Right cardiac atrium (tissue), 5 donors: Measurements from ENCODE around the gene CNNM1. TPM values are rescaled to one million over a fixed set of nuclear protein-coding genes. Genes with fewer than 3 reads are reported as not detected.

Experiments used
- ATAC-seq, 2 donors: fragments of 200-7000 bp; cut with Tn5 transposase; one replicate each; pipeline versions ENCODE4 v1.8.0 to v1.9.1; 2020; ENCODE audit warnings: moderate library complexity in 2 of 2, mild to moderate bottlenecking in 1 of 2
- DNase-seq, 3 donors: peaks; one replicate each; pipeline ENCODE4 v3.0.0-alpha.2; 2020
- H3K27ac ChIP-seq: one replicate; pipeline ENCODE4 v1.5.1; 2013; ENCODE audit warnings: mild to moderate bottlenecking, low read length, control low read depth, moderate library complexity
- H3K27me3 ChIP-seq: one replicate; pipeline ENCODE4 v1.6.1; 2013; ENCODE audit not compliant: control insufficient read depth, insufficient read depth
- H3K4me1 ChIP-seq: one replicate; pipeline ENCODE4 v1.6.1; 2013; ENCODE audit warnings: low read length; ENCODE audit not compliant: control insufficient read depth, insufficient read depth
- H3K4me3 ChIP-seq: one replicate; pipeline ENCODE4 v1.5.1; 2013; ENCODE audit warnings: low read length, control low read depth
- H3K9me3 ChIP-seq: one replicate; pipeline ENCODE4 v1.6.1; 2013; ENCODE audit warnings: low read length; ENCODE audit not compliant: control insufficient read depth
- WGBS: extraction: QIAGEN DNeasy Blood & Tissue Kit; methylation state at CpG from one replicate; pipeline ENCODE4 v1.1.7; 2013; 5-methylcytosine and 5-hydroxymethylcytosine counted together
- intact Hi-C, 4 donors: fragments of 100-400 bp; cut with DNase I; formaldehyde crosslinking; loops; one replicate each; pipeline versions ENCODE4 v1.11.0 to v1.14.0; 2022 to 2023
- polyA plus RNA-seq: library from polyadenylated mRNA; stranded (reverse); fragments of 200-250 nt; gene quantifications from one replicate; pipeline ENCODE4 v1.2.3, GENCODE V29; 2013
- total RNA-seq, 4 donors: library from RNA; stranded (reverse); fragmentation: NEBNext Ultra II Directional; extraction: Animal tissue kit (Norgen Biotek cat#: 25700); gene quantifications; one replicate each; pipeline ENCODE4 v1.2.1, GENCODE V29; 2021
- donor health status: healthy with polysubstance abuse.
- donor health status: DM: no; HTN: yes; CAD: no.
- donor health status: DM: no; HTN: no; CAD: no.
- donor health status: DM: no; HTN: yes; CAD: no; lungs with severe emphysema.
- donor health status: DM: yes; HTN: yes; CAD: no.

The CNNM1 gene
- total and polyA plus RNA-seq, 5 donors, result 0.03 to 0.29 (median 0.20) TPM

DNA sequence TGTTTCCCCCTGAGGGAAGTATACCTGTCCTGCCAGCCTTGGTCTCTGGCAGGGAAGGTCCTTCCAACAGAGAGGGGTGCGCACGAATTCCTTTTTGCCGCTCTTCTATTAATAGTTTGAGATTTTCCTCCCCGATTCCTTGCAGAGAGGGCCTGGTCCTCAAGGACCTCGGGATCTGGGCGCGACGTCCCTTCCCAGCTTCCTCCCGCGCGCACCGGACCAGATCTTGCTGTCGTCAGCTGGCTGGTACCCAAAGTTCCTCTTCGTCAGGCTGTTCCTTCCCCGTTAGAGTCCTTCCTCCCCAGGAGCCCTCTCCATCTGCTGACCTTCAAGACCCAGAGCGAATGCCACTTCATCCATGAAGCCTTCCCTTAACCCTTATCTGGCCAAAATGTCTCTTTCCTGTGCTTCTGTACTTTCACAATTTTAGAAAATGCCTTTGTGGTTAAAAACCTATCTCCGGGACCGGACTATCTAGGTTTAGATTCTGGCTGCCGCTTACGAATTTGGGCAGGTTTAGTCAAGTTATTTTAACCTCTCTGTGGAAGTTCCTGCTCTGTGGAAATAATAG, 102.1 kb downstream of the CNNM1 start:
- Histone ChIP-seq H3K9me3 (no peaks in the 10 kb centered on the region), H3K27me3 (no peaks in the 10 kb centered on the region), H3K4me3 (peak overlapping the region; percentile 64), H3K27ac (peak overlapping the region; percentile 97), H3K4me1 (no peaks in the 10 kb centered on the region)
- WGBS, result 1% methylated on average over 20 of the region's 20 CpGs
- peak; percentile 69 to 78 for ATAC-seq
- DNase-seq, result peak; percentile 82 to 89 (median 89)
- intact Hi-C loops, result loop anchor here in 1 of 4 donors (5.0 kb wide), 1 partner anchor 186 kb away; no protein-coding TSS in a partner anchor

DNA sequence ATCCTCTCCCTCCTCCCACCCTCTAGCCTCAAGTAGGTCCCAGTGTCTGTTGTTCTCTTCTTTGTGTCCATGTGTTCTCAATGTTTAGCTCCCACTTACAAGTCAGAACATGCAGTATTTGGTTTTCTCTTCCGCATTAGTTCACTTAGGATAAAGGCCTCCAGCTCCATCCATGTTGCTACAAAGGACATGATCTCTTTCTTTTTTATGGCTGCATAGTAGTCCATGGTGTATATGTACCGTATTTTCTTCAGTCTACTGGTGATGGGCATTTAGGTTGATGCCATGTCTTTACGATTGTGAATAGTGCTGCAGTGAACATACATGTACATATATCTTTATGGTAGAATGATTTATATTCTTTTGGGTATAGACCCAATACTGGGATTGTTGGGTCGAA, 102.9 kb downstream of the CNNM1 start:
- 97% methylated on average over 4 of the region's 4 CpGs for WGBS
- peak overlapping the region; percentile 64 for H3K4me3 ChIP-seq
- no peaks in the 10 kb centered on the region for H3K9me3 ChIP-seq
- DNase-seq, result no peak
- intact Hi-C loops, result loop anchor here in 1 of 4 donors (5.0 kb wide), 1 partner anchor 185 kb away; no protein-coding TSS in a partner anchor
- H3K27me3 ChIP-seq, result no peaks in the 10 kb centered on the region
- peak overlapping the region; percentile 66 for H3K27ac ChIP-seq
- no peak for ATAC-seq
- H3K4me1 ChIP-seq, result no peaks in the 10 kb centered on the region

DNA sequence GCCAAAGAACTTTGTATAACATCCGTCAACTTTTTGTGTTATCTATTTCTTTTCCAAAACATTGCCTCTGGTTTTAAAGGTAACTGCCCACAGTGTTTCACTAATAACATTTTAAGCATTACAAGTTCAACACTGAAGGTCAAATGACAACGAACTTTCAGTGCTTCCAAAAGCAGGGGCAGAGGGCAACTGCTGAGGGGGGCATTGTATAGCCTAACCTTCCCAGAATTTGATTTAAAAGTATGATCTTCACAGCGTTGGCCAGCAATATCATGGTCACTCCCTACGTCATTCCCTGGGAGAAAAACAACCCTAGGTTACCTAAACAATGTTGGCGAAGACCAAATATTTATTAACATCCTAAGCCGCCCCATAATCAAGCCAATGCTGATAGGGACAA, 103.7 kb downstream of the CNNM1 start:
- ATAC-seq, result no peak
- H3K27ac ChIP-seq, result peak overlapping the region; percentile 47
- no peaks in the 10 kb centered on the region for H3K9me3 ChIP-seq
- no peak for DNase-seq
- no peak overlapping the region for H3K4me3 ChIP-seq
- intact Hi-C loops, result loop anchor here in 1 of 4 donors (5.0 kb wide), 1 partner anchor 184 kb away; no protein-coding TSS in a partner anchor
- WGBS, result 77% methylated on average over 6 of the region's 6 CpGs
- H3K4me1 ChIP-seq, result no peaks in the 10 kb centered on the region
- H3K27me3 ChIP-seq, result no peaks in the 10 kb centered on the region

DNA sequence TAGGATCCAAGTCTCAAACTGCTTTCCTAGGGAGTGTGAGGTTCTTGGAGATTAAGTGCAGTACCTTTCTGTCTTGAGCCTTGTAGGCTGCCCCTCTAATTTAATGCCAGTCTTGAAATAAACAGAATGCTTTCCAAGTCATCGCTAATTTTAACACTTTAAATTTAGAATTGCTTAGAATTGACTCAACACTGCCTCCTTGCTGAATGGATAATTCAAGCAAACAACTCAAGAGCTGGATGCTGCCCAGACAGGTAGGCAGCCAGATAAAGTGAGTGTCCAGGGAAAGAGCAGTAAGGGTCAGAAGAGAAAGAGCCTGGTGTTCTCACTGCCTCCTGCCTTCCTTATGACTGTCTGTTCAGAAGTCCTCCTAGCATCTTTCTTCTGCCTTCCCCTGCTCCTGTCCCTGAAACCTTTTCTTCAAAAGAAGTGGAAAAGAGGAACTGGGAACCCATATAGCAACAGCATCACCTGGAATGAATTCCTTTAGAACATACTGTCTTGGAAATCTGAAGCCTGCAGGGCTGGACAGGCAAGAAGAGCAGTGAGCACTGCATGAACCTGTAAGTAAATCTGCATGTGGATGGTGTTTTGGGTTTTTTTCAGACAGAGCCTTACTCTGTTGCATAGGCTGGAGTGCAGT, 104.3 kb downstream of the CNNM1 start:
- Histone ChIP-seq H3K4me1 (no peaks in the 10 kb centered on the region), H3K27me3 (no peaks in the 10 kb centered on the region), H3K27ac (peak overlapping the region; percentile 47), H3K4me3 (no peak overlapping the region), H3K9me3 (no peaks in the 10 kb centered on the region)
- intact Hi-C loops, result loop anchor here in 1 of 4 donors (5.0 kb wide), 1 partner anchor 184 kb away; no protein-coding TSS in a partner anchor
- DNase-seq (no peak), ATAC-seq (no peak)
- 19% methylated on average over 1 of the region's 1 CpG for WGBS

DNA sequence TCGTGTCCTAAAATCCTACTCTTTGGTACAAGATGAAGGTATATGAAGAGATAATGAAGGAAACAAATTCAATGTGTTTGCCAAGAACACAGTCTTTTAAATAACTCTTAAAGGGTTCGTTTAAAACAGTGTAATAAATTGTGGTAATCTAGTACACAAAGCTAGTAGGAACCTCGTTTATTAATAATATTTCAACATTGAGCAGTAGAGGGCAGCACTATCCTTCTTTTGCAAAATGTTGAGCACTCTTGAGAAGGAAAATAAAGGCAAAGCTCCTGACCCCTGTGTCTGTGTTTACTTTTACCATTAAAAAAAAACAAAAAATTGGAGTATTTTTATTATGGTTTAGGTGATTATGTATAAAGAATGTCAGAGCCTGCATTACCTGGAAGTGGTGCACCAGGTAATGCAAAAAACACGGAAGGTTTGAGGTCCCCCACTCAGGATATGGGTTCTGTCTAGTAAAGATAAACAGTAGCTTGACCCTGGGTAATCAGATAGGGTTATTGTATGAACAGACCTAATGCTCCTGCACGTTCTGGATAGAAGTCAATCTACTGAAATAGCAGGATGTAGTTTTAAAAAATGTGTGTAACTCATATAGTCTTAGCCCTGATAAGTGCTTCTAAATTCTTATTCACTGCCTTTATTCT, 107.0 kb downstream of the CNNM1 start:
- H3K4me3 ChIP-seq, result no peak overlapping the region
- intact Hi-C loops, result loop anchor here in 2 of 4 donors (5.0 kb wide), 1 partner anchor 176 kb away; no protein-coding TSS in a partner anchor
- H3K27me3 ChIP-seq, result no peaks in the 10 kb centered on the region
- DNase-seq (no peak), ATAC-seq (peak in 1 of 2 donors; percentile 34)
- no peaks in the 10 kb centered on the region for H3K9me3 ChIP-seq
- whole genome bisulfite sequencing, result 35% methylated on average over 5 of the region's 5 CpGs
- no peak overlapping the region for H3K27ac ChIP-seq
- H3K4me1 ChIP-seq, result no peaks in the 10 kb centered on the region

GRCh38 chr10:99438890-99439289, 109.7 kb downstream of the CNNM1 start:
- Histone ChIP-seq H3K9me3 (no peaks in the 10 kb centered on the region), H3K4me3 (no peak overlapping the region), H3K27ac (no peak overlapping the region), H3K27me3 (no peaks in the 10 kb centered on the region), H3K4me1 (no peaks in the 10 kb centered on the region)
- WGBS, result 91% methylated on average over 2 of the region's 2 CpGs
- DNase-seq (no peak), ATAC-seq (no peak)
- intact Hi-C loops, result loop anchor here in 2 of 4 donors (5.0 kb wide), 1 partner anchor 173 kb away; no protein-coding TSS in a partner anchor

GRCh38 chr10:99442394-99442793, 113.2 kb downstream of the CNNM1 start:
- H3K27ac ChIP-seq, result no peak overlapping the region
- no peak overlapping the region for H3K4me3 ChIP-seq
- H3K9me3 ChIP-seq, result no peaks in the 10 kb centered on the region
- no peaks in the 10 kb centered on the region for H3K27me3 ChIP-seq
- 75% methylated on average over 5 of the region's 5 CpGs for WGBS
- DNase-seq, result no peak
- ATAC-seq, result no peak
- no peaks in the 10 kb centered on the region for H3K4me1 ChIP-seq
- intact Hi-C loops, result loop anchor here in 1 of 4 donors (5.0 kb wide), 1 partner anchor 170 kb away; no protein-coding TSS in a partner anchor

DNA sequence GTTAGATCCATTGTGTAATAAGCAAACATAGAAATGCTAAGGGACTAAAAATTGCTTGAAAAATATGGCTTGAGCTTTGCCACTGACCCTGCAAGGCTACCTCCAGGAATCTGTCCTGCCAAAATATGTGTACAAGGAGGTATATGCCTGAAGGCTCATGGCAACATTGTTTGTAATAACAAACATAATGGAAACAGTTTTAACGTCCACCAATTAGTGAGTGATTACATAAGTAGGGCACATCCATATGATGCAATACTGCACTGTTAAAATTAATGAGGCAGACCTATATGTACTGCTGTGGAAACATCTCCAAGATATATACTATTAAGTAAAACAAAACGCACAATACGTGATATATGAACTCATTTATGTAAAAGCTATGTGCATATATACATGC, 114.3 kb downstream of the CNNM1 start:
- H3K27ac ChIP-seq, result no peak overlapping the region
- H3K4me3 ChIP-seq, result no peak overlapping the region
- ATAC-seq, result no peak

More for the DNA sequence above, 114.3 kb downstream of the CNNM1 start:
- Histone ChIP-seq H3K27me3 (no peaks in the 10 kb centered on the region), H3K4me1 (no peaks in the 10 kb centered on the region), H3K9me3 (no peaks in the 10 kb centered on the region)
- intact Hi-C loops, result loop anchor here in 1 of 4 donors (5.0 kb wide), 1 partner anchor 169 kb away; no protein-coding TSS in a partner anchor
- WGBS, result 78% methylated on average over 3 of the region's 3 CpGs
- no peak for DNase-seq

Other genes with a start within 250 kb of the CNNM1 start
- not detected for gene HPSE2, start 93.5 kb upstream of the CNNM1 start, total RNA-seq
- gene HPSE2, start 93.5 kb upstream of the CNNM1 start, polyA plus RNA-seq, result 0.09 TPM
- gene GOT1, start 101.3 kb downstream of the CNNM1 start, total RNA-seq, result 100 to 1,000 TPM; 344 to 515 (median 449) TPM
- gene GOT1, start 101.3 kb downstream of the CNNM1 start, polyA plus RNA-seq, result 413 TPM
- gene NKX2-3, start 203.6 kb downstream of the CNNM1 start, total RNA-seq, result not detected
- not detected for gene NKX2-3, start 203.6 kb downstream of the CNNM1 start, polyA plus RNA-seq